GM18951 (cell line): ENCODE measurements around the gene CLIP3.
A peak's percentile ranks its signal among the peaks of the same experiment; 100 is the strongest.

Source experiments
- POLR2A ChIP-seq: IDR thresholded peaks from 4 replicates; pipeline ENCODE4 v1.6.1; 2011; ENCODE audit warnings: mild to moderate bottlenecking; ENCODE audit not compliant: insufficient read length, insufficient read depth; ENCODE audit errors: extremely low read depth
- in situ Hi-C: fragments of 300-500 bp; cut with MboI; formaldehyde crosslinking; loops from one replicate; pipeline ENCODE4 v1.12.0; 2022; ENCODE audit warnings: low sequenced_read_pairs, mixed read lengths, inconsistent platforms; ENCODE audit not compliant: unreplicated experiment

Gene CLIP3

DNA sequence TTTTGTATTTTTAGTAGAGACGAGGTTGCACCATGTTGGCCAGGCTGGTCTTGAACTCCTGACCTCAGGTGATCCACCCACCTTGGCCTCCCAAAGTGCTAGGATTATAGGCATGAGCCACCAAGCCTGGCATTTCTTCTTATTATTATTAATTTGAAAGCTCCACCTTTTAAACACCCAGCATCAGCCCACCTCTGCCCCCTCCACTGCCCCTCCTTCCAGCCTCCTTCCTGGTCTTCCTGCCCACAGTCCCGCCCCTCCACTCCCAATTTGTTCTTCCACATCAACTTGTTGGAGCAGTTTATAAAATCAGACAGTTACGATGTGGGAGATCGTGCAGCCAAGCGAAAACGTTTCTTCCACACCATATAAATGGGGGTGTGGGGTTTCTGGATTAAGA lies 7.8 kb upstream of the CLIP3 start:
- in situ Hi-C loops, result no loop called here
- TF ChIP-seq POLR2A, result no peak

DNA sequence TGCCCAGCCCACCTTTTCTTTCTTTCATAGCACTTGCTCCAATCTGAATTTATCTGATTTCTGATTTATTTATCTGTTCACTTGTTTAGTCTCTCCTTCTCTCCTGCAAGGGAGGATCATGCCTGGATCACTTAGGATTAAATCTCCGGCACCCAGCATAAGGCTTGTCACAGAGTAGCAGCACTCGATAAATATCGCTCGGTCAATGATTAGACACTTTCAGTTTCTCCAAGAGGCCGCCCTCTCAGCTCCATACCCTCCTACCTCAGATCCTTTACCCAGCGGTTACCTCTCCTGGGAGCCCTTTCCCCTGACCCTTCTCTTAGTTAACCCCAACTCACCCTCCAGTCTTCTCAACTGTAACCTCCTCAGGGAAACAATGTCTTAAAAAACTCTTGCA lies 1.4 kb downstream of the CLIP3 start:
- TF ChIP-seq POLR2A, result no peak
- in situ Hi-C loops, result no loop called here

DNA sequence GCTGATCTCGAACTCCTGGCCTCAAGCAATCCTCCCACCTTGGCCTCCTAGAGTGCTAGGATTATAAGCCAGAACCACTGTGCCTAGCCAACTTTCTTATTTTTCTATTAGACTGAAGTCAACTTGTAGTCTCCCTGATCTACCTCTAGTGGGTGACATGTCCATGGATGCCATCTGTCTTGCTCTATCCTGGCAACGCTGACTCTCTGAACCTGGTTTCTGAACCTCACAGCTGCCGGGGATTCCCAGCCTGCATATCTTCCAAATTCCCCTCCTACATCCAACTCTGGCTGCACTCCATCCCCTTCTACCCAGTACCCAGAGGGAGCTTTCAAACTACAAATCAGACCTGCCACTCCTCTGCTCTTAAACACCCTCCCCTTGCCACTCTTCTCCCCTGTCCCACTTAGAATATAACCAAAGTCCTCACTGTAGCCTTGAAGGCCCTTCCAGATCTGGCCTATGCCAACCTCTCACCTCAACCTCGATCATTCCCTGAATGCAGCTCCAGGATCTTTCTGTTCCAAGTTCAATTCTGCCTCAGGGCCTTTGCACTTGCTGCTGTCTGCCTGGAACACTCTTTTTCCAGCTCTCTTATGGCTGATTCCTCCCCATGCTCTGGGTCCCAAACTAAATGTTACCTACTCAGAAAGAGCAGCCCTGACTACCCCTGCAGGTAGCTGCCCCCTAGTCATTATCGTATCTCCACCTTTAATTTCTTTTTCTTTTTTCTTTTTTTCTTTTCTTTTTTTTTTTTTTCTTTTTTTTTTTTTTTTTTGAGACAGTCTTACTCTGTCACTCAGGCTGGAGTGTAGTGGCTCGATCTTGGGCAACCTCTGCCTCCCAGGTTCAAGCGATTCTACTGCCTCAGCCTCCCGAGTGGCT lies 2.2 kb downstream of the CLIP3 start:
- no peak for TF ChIP-seq POLR2A
- in situ Hi-C loops, result no loop called here

DNA sequence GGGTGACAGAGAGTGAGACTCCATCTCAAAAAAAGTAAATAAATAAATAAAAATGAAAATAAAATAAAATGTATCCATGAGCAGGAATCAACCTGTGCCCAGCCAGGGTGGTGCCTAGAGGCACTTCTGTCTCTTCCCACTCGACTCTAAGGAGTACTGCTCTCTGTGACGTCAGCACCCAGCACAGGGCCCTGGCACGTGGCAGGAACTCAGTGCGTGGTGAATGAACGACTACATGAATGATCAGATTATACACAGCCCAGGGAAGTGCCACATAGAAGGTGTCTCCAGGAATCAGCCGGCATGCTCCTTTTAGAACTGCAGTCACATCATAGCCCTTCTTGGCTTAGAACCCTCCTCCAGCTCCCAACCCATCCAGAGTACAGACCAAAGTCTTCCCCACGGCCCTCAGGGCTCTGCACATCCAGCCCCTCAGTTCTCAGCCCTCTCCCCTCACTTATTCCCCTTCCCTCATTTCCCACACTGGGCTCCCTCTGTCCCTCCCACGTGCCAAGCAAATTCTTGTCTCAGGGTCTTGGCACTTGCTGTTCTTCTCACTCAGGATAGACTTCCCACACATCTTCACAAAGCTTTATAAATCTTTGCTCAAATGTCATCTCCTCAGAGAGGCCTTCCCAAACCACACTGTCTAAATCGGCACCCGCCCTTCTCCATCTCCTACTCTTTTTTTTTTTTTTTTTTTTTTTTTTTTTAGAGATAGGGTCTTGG lies 4.2 kb downstream of the CLIP3 start:
- in situ Hi-C loops, result no loop called here
- no peak for TF ChIP-seq POLR2A

DNA sequence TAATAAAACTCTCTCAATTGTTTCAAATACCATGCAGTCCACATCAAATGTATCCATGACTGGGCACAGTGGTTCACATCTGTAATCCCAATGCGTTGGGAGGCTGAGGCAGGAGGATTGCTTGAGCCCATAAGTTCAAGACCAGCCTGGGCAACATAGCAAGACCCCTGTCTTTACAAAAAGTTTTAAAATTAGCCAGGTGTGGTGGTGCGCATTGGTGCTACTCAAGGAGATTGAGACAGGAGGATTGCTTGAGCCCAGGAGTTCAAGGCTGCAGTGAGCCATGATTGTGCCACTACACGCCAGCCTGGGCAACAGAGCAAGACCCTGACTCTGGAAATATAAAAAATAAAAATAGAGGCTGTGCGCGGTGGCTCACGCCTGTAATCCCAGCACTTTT lies 5.0 kb downstream of the CLIP3 start:
- in situ Hi-C loops, result no loop called here
- TF ChIP-seq POLR2A, result no peak

DNA sequence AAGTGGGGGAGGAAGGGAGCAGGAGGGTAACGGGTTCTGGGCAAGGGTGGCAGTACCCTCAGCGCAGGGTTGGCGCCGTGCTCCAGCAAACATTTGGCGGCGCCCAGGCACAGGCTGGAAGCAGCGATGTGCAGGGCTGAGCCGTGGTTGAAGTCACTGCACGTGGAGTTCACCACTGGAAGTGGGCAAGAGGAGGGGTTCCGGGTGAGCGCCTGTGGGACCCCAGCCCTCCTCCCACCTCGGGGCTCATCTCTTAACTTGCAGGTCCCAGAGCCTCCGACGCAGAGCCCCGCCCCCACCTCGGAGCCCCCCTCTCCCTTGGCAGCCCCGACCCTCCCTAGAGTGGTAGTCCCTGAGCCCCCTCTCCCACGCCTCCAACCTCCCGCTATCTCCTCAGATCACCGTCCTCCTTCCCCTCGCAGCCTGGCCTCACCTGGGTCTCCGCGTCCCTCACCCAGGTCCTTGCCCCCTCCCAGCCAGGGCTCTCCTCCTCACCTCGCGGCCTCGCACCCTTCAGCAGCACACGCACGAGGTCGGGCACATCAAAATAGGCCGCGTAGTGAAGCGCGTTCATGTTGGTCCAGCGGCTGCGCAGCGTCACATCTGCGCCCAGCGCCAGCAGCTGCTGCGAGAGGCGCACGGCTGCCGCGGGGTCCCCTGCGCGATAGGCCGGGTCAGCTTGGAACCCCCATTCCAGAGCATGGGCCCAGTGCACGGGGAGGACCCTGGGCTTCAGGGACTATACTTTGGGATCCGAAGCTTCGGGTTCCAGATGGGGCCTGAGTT lies 6.4 kb downstream of the CLIP3 start:
- in situ Hi-C loops, result no loop called here
- TF ChIP-seq POLR2A, result no peak

DNA sequence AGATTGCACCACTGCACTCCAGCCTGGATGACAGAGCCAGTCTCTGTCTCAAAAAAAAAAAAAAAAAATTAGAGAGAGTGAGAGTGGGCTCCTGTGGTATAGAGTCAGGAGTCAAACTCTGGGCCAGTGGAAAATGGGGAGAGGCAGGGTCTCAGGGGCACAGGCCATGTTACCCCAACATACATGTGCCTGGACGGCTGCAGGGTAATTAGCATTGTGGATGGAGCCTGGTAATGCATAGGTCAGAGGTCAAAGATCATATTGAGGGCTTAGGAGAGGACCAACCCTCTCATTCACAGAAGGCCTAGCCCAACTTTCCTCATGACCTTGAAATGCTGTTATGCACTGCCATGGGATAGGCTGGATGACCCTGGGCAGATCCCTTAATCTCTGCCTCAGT lies 7.1 kb downstream of the CLIP3 start:
- TF ChIP-seq POLR2A, result no peak
- in situ Hi-C loops, result no loop called here

DNA sequence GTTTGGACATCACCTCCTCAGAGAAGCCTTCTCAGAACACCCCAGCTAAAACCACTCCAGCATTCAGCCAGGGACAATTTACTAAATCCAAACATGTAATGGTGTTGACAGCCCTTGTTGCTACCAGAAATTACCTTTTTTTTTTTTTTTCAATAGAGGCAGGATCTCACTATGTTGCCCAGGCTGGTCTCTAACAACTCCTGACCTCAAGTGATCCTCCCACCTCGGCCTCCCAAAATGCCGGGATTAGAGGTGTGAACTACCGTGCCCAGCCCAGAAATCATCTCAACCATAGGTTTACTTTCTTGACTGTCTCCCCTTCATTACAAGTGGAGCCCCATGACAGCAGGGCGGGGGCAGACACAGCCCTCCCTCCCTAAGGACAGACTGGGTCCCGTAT lies 9.2 kb downstream of the CLIP3 start:
- no peak for TF ChIP-seq POLR2A
- in situ Hi-C loops, result no loop called here

DNA sequence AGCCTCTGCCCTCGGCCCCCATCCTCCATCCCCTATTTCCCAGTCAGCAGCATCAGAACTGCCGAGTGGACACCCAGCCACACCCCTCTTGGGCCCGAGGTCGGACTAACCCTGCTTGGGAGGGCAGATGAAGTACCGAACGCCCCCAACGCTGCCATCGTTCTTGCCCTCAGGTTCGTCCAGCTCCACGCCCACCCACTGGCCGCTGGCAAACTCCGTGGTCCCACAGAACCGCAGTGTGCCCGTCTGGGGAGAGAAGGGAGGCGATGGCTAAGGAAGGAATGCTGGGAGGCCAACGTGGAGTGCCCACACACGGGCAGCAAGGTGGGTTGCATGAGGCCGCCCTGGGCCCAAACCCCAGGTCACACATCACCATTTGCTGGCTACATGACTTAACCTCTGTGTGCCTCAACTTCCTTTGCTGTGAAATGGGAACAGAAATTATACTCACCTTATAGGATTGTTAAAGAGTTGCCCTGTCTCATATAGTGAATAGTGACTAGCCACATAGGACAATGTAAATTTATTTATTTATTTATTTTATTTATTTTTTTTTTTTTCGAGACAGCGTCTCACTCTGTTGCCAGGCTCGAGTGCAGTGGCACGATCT lies 13.5 kb downstream of the CLIP3 start:
- TF ChIP-seq POLR2A, result no peak
- in situ Hi-C loops, result no loop called here

DNA sequence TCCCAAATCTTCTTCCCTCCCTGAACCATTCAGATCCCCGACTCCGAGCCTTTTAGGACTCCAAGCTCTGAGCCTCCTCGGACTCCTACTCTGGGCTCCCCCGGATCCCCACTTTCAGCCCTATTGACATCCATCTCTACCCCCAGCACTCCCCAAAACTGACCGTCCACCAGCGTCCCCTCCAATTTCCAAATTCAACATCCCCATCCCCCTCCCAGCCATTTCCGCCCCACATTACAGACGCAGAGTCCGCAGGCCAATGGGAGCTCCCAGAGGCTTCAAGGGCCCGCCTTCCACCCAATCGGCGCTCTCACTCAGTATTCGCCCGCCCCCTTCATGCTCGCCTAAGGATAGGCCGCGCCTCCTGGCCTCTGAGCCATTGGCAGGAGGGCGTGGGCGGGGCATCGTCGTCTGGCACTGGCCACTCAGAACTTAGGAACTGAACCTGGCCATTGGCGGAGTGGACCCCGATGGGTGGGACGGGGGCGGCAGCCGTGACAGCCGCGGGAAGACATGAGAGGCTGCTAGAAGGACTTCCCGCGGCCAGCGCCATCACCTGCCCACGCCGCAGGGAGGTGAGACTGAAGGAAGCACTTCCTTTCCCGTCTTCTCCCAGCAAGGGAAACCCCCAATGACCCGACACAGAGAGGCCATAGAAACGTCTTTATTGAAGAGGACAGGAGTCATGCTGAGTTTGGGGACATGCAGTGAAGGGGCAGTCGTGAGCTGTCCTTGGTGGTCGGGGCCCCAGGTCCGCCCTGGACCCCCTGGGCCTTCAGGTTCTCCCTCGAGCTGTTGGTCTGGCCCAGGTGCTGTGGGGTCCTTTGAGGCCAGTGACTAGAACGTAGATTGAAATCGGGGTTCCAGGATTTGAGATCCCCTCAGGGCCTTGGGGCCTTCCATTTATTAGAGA lies 18.4 kb downstream of the CLIP3 start, which contains the start of gene ALKBH6:
TSS of gene ALKBH6 (minus strand) at position 202 of the 913 bp plus-strand sequence. CDS start 816 bp downstream, outside the sequence.
- TF ChIP-seq POLR2A, result peak; percentile 63
- in situ Hi-C loops, result no loop called here

DNA sequence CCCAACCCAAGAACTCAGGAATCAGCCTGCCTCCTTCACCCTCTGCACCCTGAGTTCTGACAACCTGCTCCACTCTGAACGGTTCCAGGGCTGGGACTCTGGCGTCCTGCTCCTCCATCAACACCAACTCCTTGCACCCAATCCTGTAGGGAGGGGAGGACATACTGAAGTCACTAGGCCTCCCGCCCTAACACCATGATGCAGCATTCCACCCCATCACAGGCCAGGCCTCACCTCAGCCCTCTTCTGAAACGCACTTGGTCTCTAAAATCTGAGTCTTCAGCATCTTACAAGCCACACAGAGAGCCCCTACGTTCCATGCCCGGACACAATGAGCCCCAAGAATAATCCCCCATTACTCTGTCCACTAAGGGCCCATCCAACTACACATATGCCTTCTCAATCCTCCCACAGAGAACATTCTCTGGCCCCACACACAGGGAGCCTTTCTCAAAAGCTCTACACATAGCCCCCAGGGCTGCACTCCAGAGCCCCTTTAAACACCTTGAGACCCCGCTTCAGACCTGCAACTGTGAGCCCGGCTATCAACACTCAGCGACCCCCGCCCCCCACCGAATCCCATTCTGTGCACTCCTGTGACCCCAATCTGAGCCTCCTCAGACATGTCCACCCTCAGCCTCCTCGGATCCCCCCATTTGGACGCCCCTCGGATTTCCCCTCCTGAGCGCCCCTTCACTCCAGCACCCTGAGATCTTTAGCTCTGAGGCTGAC lies 19.2 kb downstream of the CLIP3 start:
- in situ Hi-C loops, result no loop called here
- TF ChIP-seq POLR2A, result no peak
